Globus pallidus (tissue), 1 donor: Measurements from ENCODE around the gene ZCCHC17.

Source experiments
- DNase-seq: peaks from one replicate; pipeline ENCODE4 v3.0.0-alpha.2; 2015; ENCODE audit warnings: low spot score

The ZCCHC17 gene

GRCh38 chr1:31394584-31395193 is 97.9 kb downstream of the ZCCHC17 start:
- peak; percentile 63 for DNase-seq

GRCh38 chr1:31396633-31397351 is 100.0 kb downstream of the ZCCHC17 start:
- no peak for DNase-seq

GRCh38 chr1:31397360-31398095 is 100.7 kb downstream of the ZCCHC17 start:
- DNase-seq, result no peak

GRCh38 chr1:31398246-31398645 is 101.4 kb downstream of the ZCCHC17 start:
- DNase-seq, result no peak

- DNase-seq, result no peak
Observed at GRCh38 chr1:31399976-31400375, 103.1 kb downstream of the ZCCHC17 start.

GRCh38 chr1:31400393-31400792 is 103.6 kb downstream of the ZCCHC17 start:
- no peak for DNase-seq

- no peak for DNase-seq
Observed at GRCh38 chr1:31401241-31401640, 104.4 kb downstream of the ZCCHC17 start.

- DNase-seq, result no peak
Observed at GRCh38 chr1:31405578-31406245, 108.9 kb downstream of the ZCCHC17 start.

- no peak for DNase-seq
Observed at GRCh38 chr1:31407029-31407626, 110.3 kb downstream of the ZCCHC17 start.

GRCh38 chr1:31408788-31409318 is 112.0 kb downstream of the ZCCHC17 start:
- DNase-seq, result no peak

- no peak for DNase-seq
Observed at GRCh38 chr1:31409946-31410858, 113.4 kb downstream of the ZCCHC17 start.

- no peak for DNase-seq
Observed at GRCh38 chr1:31410871-31411270, 114.0 kb downstream of the ZCCHC17 start.

GRCh38 chr1:31412205-31412604 is 115.4 kb downstream of the ZCCHC17 start:
- DNase-seq, result no peak

GRCh38 chr1:31412732-31413404 is 116.0 kb downstream of the ZCCHC17 start, which contains the start of gene SERINC2:
TSS of gene SERINC2 (plus strand) at chr1:31413213. CDS start at chr1:31413266, 53 bp downstream.
- no peak for DNase-seq

- DNase-seq, result no peak
Observed at GRCh38 chr1:31413405-31414001, 116.7 kb downstream of the ZCCHC17 start.
